LHCN-M2 (cell line): ENCODE data around the gene PACRG. TPM values are rescaled to one million over a fixed set of nuclear protein-coding genes. Genes with fewer than 3 reads are reported as not detected.
"Not testable (repeated sequence)": the region's sequence is repeated elsewhere in the genome, so short reads cannot be mapped to it uniquely, and the experiment has no call there.

Source experiments
- DNase-seq: peaks from one replicate; pipeline ENCODE4 v3.0.0-alpha.2; 2012; ENCODE audit warnings: low read depth
- polyA plus RNA-seq: library from polyadenylated mRNA; unstranded; fragments of >200 nt; gene quantifications from one replicate; pipeline ENCODE4 v1.2.1, GENCODE V29; 2012; ENCODE audit warnings: missing spikeins
- total RNA-seq: library from RNA; depleted of rRNA; stranded (reverse); fragments of >200 nt; gene quantifications from 2 replicates; pipeline ENCODE4 v1.2.3, GENCODE V29; 2014; rRNA removed

Gene PACRG
- 0.75 TPM in 1 of 2 replicates, not detected in the other for total RNA-seq
- polyA plus RNA-seq, result 0.16 TPM

DNA sequence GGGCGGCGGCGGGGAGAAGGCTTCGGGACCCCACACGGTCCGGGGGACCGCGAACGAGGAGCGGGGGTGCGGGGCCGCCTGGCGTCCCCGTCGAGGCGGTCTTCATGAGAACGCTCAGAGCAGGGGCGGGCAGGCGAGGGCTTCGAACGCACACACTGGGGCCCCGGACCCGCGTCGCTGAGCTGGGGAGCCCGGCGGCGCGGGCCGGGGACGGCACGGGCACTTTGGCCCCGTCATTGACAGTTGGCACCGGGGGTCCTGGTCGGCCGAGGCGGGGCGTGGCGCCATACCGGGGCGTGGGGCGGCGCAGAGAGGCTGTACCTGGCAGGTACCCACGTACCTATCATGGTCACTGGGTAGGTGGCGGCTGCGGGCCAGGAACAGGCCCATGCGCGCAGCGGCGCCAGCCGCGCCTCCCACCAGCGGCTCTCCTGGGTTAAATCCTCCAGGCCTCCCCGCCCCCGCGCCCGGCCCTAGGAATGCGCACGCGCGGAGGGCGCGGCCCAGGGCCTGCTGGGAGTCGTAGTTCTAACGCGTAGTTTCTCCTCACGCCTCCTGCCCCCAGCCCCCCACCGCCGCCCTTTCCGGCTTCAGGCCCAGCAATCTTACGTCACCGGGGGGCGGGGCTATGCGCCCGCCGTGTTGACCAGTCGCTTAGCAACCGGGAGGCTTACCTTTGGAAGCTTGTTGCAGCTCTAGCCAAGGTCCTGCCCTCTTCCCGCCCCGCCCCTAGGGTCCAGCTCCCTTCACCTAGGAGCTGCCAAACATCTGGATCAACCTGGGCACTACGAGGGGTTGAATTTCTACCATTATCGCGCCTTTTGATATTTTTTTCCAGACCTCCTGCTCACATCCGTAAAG is at the start of gene PACRG, which contains the start of gene PRKN:
Gene PACRG, plus strand, starts transcription at position 653 of the 861 bp plus-strand sequence.
Gene PRKN, minus strand, starts transcription at position 445 of the 861 bp plus-strand sequence.
- peak; percentile 95 for DNase-seq

DNA sequence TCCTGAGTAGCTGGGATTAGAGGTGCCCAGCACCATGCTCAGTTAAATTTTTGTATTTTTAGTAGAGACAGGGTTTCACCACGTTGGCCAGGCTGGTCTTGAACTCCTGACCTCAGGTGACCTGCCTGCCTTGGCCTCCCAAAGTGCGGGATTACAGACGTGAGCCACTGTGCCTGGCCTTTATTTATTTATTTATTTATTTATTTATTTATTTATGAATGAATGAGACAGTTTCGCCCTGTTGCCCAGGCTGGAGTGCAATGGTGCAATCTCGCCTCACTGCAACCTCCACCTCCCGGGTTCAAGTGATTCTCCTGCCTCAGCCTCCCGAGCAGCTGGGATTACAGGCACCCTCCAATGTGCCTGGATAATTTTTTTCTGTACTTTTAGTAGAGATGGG is 48.9 kb upstream of the PACRG start:
- DNase-seq, result not testable (repeated sequence)

DNA sequence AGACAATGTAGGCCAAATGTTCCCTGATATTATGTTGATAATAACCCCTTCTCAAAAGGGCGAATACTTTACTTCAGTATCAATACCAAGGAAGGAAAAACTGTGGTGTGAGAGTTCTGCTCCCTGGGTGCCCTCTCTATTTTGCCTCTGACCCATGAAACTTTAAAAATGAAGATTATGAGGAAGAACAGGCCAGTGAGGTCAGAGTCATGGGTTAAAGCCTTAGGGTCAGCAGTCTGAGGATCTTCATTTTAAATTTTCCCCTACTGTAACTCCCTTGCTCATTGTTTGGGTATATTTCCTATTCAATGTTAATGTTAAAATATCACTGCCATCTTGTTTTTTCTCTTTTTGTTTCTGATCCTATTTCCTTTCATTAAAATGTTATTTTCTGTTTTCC is 48.1 kb upstream of the PACRG start:
- no peak for DNase-seq

DNA sequence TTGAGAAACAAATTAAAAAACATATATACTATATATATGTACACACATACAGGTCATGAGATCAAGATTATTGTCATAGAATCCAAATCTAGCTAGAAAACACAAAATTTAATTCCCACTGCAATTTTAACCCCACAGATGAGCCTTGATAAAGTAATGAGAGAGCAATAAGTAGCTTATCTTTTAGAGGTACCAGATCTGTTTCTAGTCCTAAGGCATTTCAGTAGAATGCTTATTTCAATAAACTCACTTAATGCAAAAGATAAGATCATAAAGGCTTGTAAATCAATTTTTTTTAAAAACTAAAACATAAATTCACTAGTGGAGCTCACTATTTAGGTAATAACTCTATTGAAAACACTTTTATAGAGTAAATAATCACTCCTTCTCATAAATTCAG is 47.4 kb upstream of the PACRG start:
- no peak for DNase-seq

DNA sequence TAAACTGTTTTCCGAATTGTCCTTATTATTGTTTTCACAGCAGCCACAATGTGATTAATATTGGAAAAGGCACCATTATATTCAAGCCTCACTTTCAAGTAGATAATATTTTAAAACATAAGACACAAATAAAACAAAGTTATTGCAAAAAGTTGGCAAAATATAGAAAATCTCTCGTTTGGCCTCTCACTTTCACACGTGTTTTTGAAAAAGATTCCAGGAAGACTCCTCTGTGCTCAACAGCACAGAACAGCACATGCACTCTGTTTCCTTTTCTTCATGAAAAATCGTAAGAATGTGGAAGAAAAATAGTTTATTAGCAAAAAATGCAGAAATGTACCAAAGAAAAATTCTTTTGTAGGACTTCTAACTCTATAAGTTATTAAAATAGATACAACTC is 46.9 kb upstream of the PACRG start:
- no peak for DNase-seq

DNA sequence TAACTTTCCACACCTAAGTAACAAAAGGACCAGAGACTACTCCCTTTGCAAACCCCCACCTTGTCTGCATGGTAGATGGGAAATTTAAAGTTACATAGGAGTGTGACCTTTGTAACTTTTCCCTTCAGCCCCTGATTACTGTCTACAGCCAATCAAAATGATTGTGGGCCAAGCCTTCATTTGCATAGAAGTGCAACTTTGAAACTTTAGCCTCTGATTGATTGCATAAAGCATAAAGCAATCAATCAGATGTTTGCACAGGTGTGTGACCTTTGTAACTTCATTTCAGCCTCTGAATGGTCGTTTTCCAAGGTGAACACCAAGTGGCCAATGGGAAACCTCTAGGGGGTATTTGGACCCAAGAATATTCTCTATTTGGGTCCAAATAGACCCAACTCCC is 46.3 kb upstream of the PACRG start:
- no peak for DNase-seq

DNA sequence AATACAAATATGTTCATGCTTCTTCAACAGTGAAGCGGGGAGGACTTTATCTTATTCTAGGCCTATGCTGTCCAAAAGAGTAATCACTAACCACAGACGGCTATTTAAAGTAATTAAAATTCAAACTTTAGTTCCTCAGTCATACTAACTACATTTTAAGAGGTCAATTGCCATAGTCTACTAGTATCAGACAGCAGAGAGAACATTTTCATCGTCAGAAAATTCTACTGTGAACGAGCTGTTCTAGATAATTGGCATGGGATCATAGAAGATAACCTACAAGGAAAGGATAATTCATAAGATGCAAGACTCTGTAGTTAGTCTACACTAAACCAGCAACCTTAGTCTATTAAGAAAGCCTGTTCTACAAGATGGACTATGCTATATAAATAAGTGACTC is 44.6 kb upstream of the PACRG start:
- DNase-seq, result no peak

DNA sequence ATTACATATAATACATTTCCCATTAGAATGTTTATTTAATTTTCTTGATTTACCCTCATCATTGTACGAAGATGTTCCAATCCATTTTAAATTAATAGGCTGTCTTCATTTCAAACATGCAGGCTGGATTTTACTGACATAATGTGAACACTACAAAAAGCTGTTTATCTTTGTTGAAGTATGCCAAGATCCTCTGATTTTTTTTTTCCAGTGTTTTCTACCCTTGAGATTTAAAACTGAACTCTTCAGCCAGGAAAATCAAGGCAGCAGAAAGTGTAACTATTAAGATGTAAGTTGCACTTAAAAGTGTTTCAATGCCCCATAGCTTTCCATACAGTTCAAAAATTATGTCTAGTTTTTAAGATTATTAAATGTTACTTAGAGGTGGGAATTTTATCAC is 43.7 kb upstream of the PACRG start:
- DNase-seq, result no peak

DNA sequence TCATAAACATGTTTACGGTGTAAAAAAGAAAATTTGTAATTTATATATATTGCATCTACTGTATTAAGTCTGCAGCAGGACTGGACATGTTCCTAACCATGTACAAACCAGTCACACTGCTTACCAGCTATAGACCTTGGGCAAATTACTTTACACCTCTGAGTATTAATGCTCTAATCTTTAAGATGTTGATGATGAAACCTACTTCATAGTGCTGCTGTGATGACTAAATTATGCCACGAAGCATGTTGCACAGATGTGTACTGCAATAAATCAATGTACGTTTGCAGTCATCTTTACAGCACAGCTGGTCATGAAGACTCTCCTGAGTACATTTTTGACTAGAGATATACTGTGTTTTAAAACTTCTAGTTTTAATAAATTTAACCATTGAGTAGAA is 42.8 kb upstream of the PACRG start:
- peak; percentile 23 for DNase-seq

DNA sequence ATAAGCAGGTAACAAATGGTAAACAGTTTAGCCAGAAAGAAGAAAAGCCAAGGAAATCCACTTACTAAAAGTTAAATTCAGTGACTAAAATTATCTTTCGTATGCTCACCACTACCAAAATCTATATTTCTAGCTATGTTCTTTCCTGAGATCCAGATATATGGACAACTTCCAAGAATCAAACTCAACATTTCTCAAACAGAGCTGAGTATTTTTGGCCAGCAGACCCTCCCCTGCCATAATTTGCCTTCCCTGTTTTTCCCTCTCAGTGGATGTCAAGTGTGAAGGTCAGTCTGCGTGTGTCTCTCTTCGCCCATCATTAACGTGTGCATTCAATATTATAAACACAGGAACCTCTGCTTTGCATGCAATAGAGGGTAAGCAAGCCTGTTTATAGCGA is 42.2 kb upstream of the PACRG start:
- no peak for DNase-seq

DNA sequence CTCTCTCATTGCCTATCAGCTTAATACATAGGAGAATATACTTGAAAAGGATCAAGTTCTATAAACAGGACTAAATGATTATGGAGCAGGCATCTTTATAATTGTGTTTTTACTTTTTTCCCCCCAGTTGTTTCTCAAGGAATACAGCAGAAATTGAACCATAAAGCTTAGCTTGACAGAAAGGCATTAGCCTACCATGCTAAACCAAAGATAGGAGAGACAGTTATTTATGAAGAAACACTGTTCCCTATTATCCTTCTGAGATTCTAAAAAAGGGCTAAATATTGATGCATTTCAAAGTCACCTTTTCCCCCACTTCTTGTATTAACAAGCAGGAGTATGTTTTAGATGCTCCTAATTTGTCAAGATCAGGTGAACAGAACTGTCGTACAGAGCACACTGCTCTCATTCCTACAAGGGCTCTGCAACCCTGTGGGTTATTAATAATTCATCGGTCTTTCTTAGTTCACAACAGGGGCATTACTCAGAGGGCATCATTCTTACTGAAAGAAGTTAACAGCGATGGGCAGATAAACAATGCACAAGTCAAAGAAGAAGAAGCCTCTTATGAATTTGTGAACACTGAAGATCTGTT is 38.9 kb upstream of the PACRG start:
- DNase-seq, result no peak

DNA sequence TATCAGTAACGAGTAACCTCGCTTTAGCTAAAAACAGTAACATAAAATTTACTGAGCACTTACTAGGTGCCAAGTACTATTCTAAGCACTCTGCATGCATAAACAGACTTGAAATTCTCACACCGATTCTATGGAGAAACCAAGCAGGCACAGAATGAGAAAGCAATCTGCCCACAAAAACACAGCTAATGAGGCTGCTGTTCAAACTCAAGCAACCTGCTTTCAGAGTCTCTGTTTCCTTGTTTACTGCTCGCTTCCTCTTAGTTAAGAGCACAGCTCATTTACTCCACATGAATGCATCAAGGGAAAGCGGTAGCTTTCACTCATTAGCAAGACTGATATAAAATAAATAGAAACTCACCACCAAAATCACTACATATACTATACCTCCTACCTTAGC is 37.6 kb upstream of the PACRG start:
- DNase-seq, result no peak

DNA sequence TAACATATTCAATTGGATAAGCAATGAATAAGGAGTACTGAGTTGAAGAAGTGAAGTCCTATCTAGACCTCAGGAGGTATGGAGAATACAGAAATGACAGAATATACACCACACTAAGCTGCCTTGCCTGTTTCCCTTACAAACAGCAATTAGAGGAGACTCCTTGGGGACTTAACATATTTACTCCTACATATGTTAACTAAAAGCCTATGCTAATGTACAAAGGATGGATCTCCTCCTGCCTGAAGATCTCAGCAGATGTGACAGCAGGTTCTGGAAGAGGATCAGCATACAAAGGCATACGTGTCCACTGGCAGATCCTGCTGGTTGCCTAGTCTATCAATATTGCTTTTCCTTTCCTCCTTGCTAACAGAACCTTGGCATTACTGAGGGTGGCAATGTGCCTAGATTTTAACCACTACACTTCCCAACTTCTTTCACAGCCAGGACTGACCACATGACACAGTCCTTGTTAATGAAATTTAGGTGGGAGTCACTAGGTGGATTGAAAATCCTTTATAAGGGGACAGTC is 29.8 kb upstream of the PACRG start:
- no peak for DNase-seq

DNA sequence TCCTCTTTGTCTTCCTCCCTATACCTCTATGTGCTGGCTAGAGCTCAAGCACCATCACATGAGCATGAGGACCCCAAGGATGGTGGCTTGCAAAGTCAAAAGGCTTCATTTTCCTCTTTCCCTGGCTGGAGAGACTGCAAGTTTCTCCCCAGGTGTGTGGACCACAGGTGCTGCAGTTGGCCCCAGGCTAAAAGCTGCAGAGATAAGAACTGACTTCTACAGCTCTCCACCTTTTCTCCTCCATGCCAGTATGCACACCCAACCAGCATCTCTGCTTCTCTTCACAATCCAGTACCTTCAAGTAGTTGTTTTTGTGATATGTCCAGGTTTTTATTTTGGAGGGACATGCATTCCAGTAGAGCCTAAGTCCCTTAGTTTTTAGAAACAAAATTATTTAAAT is 29.3 kb upstream of the PACRG start:
- DNase-seq, result no peak

DNA sequence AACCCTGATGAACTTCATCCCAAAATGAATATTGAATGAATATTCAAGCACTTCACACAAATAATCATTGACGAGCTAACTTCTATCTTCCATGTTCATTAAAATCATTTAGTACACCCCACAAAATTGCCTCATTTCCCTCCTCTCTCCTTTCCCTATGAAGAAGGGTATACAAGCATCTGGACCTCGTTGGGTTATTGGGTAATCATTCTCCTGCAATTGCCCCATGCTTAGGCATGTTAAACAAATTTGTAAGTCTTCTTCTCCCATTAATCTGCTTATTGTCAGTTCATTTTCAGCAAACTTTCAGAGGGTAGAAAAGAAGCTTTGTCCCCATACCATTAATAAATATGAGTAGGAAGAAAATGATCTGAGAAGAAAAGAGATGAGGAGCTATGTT is 27.8 kb upstream of the PACRG start:
- no peak for DNase-seq

DNA sequence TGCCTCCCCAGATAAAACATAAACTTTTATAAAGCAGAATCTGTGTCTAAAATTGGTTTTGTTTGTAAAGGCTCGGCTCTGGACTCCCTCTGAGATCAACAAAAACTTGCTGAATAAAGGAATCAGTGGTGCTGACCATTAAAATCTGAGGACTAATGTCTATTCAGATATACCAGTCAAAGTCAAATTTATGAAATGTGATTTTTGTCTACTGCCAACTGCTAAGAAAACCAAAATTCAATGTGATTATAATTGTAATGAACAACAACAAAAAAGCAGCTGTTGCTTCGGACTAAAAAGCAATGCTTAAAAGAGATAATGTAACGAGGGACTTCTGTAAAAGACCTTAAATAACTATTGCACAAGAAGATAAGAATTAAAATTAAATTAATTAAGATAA is 26.8 kb upstream of the PACRG start:
- no peak for DNase-seq

DNA sequence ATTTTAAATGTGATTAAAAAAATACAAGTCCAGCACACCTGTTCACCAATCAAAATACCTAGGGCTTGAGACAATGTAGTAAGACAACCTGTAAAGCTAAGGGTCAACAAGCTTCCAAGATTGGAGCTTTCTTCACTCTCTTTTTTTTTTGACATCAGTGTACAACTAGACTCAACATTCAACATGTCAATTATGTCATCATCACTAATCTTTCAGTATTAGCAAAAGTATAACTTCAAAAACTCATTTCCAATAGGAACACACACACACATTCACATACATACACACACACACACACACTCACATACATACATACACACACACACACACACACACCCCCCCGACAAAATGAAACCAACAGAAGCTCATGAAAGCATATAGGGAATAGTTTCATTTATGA is 26.2 kb upstream of the PACRG start:
- DNase-seq, result no peak

DNA sequence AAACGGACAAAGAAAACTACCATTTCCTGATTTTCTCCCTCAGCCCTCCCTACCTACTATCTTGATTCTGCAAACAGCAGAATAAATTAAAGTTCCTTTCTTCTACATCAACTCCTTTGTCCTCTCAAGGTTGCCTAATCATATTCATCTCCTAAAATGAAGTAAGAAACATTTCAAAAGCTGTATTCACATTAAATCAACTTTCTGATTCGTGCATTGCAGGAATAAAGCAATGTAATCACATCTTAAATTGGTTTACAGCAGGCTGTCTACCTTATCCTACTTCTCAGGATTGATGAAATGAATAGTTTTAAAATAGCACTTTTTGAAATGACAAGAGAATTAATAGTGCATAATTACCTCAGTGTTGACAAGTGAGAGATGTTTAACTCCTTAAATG is 25.3 kb upstream of the PACRG start:
- no peak for DNase-seq

DNA sequence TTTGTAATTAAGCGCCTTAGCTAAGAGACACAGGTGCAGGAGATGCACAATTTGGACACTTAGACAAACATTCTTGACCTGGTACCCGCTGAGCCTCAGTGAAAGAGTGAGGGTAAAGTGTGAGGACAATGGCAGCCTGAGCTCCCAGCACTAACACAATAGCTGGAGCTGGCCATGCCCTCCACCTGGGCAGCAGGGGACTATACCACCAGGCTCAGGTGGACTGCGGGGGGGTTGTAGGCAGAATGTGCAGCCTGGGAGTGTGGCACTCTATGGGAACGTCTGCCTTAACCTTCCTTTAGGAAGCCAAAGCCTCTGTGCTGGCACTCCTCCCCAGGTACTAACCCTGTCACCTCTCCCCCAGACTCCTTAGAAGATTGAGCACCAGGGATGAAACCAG is 23.8 kb upstream of the PACRG start:
- DNase-seq, result no peak

DNA sequence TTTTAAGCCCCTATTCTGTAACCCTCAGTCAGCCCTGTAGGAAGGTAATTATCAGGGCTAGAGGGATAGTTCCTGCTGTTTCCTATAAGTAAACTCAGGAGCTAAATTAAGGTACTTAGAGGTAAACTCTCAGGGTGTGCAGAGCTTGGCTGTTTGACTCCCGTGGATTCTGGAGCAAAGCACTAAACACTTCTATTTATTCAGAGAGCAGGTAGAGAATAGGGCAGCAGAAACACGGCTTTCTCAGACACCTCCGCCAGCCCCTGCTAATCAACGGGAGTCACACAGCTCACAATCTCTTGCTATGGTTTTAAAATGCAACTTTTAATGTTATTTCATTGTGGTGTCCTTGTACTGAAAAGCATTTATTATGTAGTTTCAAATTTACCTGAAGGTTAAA is 22.0 kb upstream of the PACRG start:
- no peak for DNase-seq

DNA sequence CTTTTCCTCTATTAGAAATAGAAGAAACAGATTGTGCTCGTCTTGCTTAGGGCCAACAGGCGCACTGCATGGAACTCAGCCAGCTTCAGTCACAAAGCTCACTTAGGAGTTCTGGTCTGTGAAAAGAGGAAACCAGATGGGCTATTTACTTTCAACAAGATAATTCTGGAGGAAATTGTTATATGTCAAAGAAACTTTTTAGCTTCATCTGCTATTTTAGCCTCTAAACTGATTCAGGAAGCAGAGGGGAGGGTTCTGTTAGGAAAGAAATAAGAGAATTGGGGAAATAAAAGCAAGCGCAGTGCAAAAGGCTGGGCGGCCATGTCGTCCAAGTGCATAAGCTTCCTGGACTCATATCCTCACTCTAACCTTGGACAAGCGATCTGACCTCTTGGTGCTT is 21.5 kb upstream of the PACRG start:
- DNase-seq, result no peak

DNA sequence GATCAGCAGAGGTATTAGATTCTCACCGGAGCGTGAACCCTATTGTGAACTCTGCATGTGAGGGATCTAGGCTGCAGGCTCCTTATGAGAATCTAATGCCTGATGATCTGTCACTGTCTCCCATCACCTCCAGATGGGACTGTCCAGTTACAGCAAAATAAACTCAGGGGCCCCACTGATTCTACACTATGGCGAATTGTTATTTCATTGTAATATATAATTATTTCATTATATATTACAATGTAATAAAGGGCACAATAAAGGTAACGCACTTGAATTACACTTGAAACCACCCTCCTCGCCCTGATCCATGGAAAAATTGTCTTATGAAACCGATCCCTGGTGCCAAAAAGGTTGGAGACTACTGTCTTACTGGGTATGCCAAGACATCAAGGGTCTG is 18.8 kb upstream of the PACRG start:
- no peak for DNase-seq

DNA sequence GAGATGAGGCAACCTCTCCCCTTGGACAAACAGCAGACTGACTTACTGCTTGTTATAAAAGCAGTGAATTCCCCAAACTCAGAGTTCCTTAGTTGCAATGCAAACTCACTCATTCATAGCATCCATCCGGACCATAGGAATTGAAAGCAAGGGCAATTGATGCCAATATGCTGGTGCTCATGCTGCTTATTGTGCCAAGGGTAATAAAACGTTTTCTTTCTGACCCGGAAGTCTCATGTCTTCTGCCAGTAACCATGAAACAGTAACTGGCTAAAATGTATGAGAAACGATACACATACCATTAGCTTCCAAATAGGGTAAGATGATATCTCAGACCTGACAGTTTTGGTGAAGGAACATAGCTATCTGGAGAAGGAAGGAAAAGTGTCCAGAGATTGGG is 18.3 kb upstream of the PACRG start:
- DNase-seq, result no peak
